Endothelial cell of umbilical vein (primary cell): ENCODE results near the gene YDJC.

ENCODE experiments used
- EZH2 ChIP-seq: IDR thresholded peaks from 2 replicates; pipeline ENCODE4 v1.6.1; 2012; ENCODE audit warnings: borderline replicate concordance, low read depth, mild to moderate bottlenecking, moderate library complexity, low read length, inconsistent platforms; ENCODE audit not compliant: severe bottlenecking
- FOS ChIP-seq: IDR thresholded peaks from 2 replicates; pipeline ENCODE4 v1.6.1; 2011; ENCODE audit warnings: mild to moderate bottlenecking, low read length, moderate library complexity, borderline replicate concordance; ENCODE audit not compliant: insufficient read depth
- GATA2 ChIP-seq: IDR thresholded peaks from 2 replicates; pipeline ENCODE4 v1.7.0; 2011; ENCODE audit warnings: low read depth, mild to moderate bottlenecking, moderate library complexity, mixed read lengths, low read length; ENCODE audit not compliant: insufficient read length, insufficient read depth
- JUN ChIP-seq: IDR thresholded peaks from 2 replicates; pipeline ENCODE4 v1.6.1; 2011; ENCODE audit warnings: borderline replicate concordance, low read depth; ENCODE audit not compliant: insufficient read length, insufficient read depth
- MAX ChIP-seq: IDR thresholded peaks from 2 replicates; pipeline ENCODE4 v1.6.1; 2011; ENCODE audit not compliant: insufficient read depth, insufficient read length
- MYC ChIP-seq: IDR thresholded peaks from one replicate; pipeline ENCODE4 v1.6.1; 2011; ENCODE audit warnings: mild to moderate bottlenecking, low read depth, low read length
- POLR2A ChIP-seq: IDR thresholded peaks from 2 replicates; pipeline ENCODE4 v1.6.1; 2012; ENCODE audit warnings: low read depth, mild to moderate bottlenecking, control low read depth, low read length
- POLR2AphosphoS5 ChIP-seq: IDR thresholded peaks from 2 replicates; pipeline ENCODE4 v1.6.1; 2012; ENCODE audit warnings: low read depth, mild to moderate bottlenecking, control low read depth, low read length, moderate library complexity; ENCODE audit not compliant: insufficient read depth
- TF ChIP-seq, protein P1 (sequence below), 2 donors: IDR thresholded peaks; 1 replicate in 1 of 2; 2 replicates in 1 of 2; pipeline ENCODE4 v1.5.1; 2011; ENCODE audit warnings: low read length in 2 of 2, mild to moderate bottlenecking in 2 of 2, moderate library complexity in 2 of 2, control low read depth in 1 of 2, inconsistent platforms in 1 of 2, low read depth in 1 of 2; ENCODE audit not compliant: insufficient read depth in 1 of 2; ENCODE audit errors: extremely low read depth in 1 of 2

- TF ChIP-seq, protein P1, sequence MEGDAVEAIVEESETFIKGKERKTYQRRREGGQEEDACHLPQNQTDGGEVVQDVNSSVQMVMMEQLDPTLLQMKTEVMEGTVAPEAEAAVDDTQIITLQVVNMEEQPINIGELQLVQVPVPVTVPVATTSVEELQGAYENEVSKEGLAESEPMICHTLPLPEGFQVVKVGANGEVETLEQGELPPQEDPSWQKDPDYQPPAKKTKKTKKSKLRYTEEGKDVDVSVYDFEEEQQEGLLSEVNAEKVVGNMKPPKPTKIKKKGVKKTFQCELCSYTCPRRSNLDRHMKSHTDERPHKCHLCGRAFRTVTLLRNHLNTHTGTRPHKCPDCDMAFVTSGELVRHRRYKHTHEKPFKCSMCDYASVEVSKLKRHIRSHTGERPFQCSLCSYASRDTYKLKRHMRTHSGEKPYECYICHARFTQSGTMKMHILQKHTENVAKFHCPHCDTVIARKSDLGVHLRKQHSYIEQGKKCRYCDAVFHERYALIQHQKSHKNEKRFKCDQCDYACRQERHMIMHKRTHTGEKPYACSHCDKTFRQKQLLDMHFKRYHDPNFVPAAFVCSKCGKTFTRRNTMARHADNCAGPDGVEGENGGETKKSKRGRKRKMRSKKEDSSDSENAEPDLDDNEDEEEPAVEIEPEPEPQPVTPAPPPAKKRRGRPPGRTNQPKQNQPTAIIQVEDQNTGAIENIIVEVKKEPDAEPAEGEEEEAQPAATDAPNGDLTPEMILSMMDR (IDR thresholded peaks at IDR 0.05; ENCODE audit: extremely low read depth in 1 of 2, insufficient read depth in 1 of 2, low read depth in 1 of 2, low read length in 2 of 2) = no peak
- TF ChIP-seq MAX = no peak
- no peak for TF ChIP-seq POLR2AphosphoS5
- no peak for TF ChIP-seq POLR2A
- no peak for TF ChIP-seq EZH2
- TF ChIP-seq FOS = no peak
- TF ChIP-seq MYC = no peak
- TF ChIP-seq JUN = no peak
- TF ChIP-seq GATA2 = no peak
Measured at GRCh38 chr22:21632237-21632895, 2.5 kb upstream of the YDJC start, which contains the start of gene CCDC116.
